SK-N-MC (cell line): ENCODE measurements around the gene S100PBP.

ENCODE experiments used
- EZH2 ChIP-seq: fragments of 200-600 bp; sonication (generic); IDR thresholded peaks from one replicate; pipeline ENCODE4 v1.6.1; 2017; ENCODE audit warnings: antibody characterized with exemption
- FOXP2 ChIP-seq: optimal IDR thresholded peaks from 2 replicates; pipeline ENCODE3; 2011; ENCODE audit warnings: mild to moderate bottlenecking, moderate library complexity; ENCODE audit not compliant: insufficient read depth; ENCODE audit errors: extremely low read length, control extremely low read depth
- POLR2AphosphoS5 ChIP-seq: IDR thresholded peaks from 2 replicates; pipeline ENCODE4 v1.6.1; 2012; ENCODE audit warnings: mild to moderate bottlenecking, low read depth, low read length, borderline replicate concordance

- no peak for TF ChIP-seq EZH2
- no peak for TF ChIP-seq POLR2AphosphoS5
- no peak for TF ChIP-seq FOXP2
Observed at GRCh38 chr1:32768110-32768850, 49.2 kb upstream of the S100PBP start.
